DND-41 (cell line): Measurements from ENCODE around the gene ENO3.

ENCODE experiments used
- ATAC-seq: fragments of 200-7000 bp; cut with Tn5 transposase; 3 replicates; pipeline ENCODE4 v1.9.1; 2021; ENCODE audit warnings: low read depth; ENCODE audit not compliant: insufficient read depth
- DNase-seq: peaks from one replicate; pipeline ENCODE4 v3.0.0-alpha.2; 2020
- H2AFZ ChIP-seq: 2 replicates; pipeline ENCODE4 v1.6.0; 2012; ENCODE audit warnings: low read depth, low read length
- H3K27ac ChIP-seq: 2 replicates; pipeline ENCODE4 v1.5.1; 2012; ENCODE audit warnings: low read length, inconsistent platforms
- H3K27me3 ChIP-seq: fragments of 200-600 bp; sonication (generic); 2 replicates; pipeline ENCODE4 v1.6.0; 2012; ENCODE audit warnings: low read length, mild to moderate bottlenecking, inconsistent platforms; ENCODE audit not compliant: insufficient read depth, poor library complexity
- H3K36me3 ChIP-seq: 2 replicates; pipeline ENCODE4 v1.5.1; 2012; ENCODE audit warnings: low read length, inconsistent platforms; ENCODE audit not compliant: insufficient read depth
- H3K4me1 ChIP-seq: 2 replicates; pipeline ENCODE4 v1.5.1; 2012; ENCODE audit warnings: mild to moderate bottlenecking, low read length; ENCODE audit not compliant: insufficient read depth
- H3K4me2 ChIP-seq: 2 replicates; pipeline ENCODE4 v1.6.0; 2012; ENCODE audit warnings: mild to moderate bottlenecking, moderate library complexity, low read length, inconsistent platforms; ENCODE audit not compliant: insufficient read depth
- H3K4me3 ChIP-seq, 2 experiments: fragments of 200-600 bp in 1 of 2; shearing (Covaris generic) in 1 of 2; 2 replicates each; pipeline ENCODE4 v1.5.1; 2012 to 2016; ENCODE audit warnings: inconsistent platforms in 2 of 2, low read length in 2 of 2, mild to moderate bottlenecking in 2 of 2, low read depth in 1 of 2, moderate library complexity in 1 of 2
- H3K79me2 ChIP-seq: 2 replicates; pipeline ENCODE4 v1.6.0; 2012; ENCODE audit warnings: low read length, inconsistent platforms; ENCODE audit not compliant: insufficient read depth
- H3K9ac ChIP-seq: 2 replicates; pipeline ENCODE4 v1.6.0; 2012; ENCODE audit warnings: low read depth, mild to moderate bottlenecking, inconsistent platforms, low read length, moderate library complexity
- H3K9me3 ChIP-seq: 2 replicates; pipeline ENCODE4 v1.5.1; 2012; ENCODE audit warnings: low read length, moderate library complexity, mild to moderate bottlenecking, inconsistent platforms; ENCODE audit not compliant: insufficient read depth, severe bottlenecking
- H4K20me1 ChIP-seq: 2 replicates; pipeline ENCODE4 v1.6.0; 2012; ENCODE audit warnings: low read length; ENCODE audit not compliant: insufficient read depth
- CTCF ChIP-seq: IDR thresholded peaks from 2 replicates; pipeline ENCODE4 v1.5.1; 2012; ENCODE audit warnings: borderline replicate concordance, low read length, moderate library complexity, mild to moderate bottlenecking; ENCODE audit not compliant: poor library complexity, severe bottlenecking; ENCODE audit errors: extremely low read depth
- EZH2 ChIP-seq: IDR thresholded peaks from 3 replicates; pipeline ENCODE4 v1.6.1; 2012; ENCODE audit warnings: borderline replicate concordance, low read depth, mild to moderate bottlenecking, moderate library complexity, low read length, inconsistent platforms; ENCODE audit not compliant: severe bottlenecking

Gene ENO3

GRCh38 chr17:4946312-4946976 is 4.5 kb upstream of the ENO3 start:
- peak overlapping the region; percentile 98 for H3K9ac ChIP-seq
- peaks cover 80% of the 10 kb centered on the region for H3K79me2 ChIP-seq
- ATAC-seq (no peak), DNase-seq (no peak)
- peaks cover 66% of the 10 kb centered on the region for H3K36me3 ChIP-seq
- peak overlapping the region; percentile 97 for H3K27ac ChIP-seq
- TF ChIP-seq EZH2 (no peak), CTCF (no peak)
- no peaks in the 10 kb centered on the region for H3K27me3 ChIP-seq
- H3K4me3 ChIP-seq: peak overlapping the region; percentile 72 to 91; a peak in 3 of 4 replicates
- peaks cover 53% of the 10 kb centered on the region for H4K20me1 ChIP-seq
- H3K9me3 ChIP-seq: no peaks in the 10 kb centered on the region
- H2AFZ ChIP-seq: no peak overlapping the region
- H3K4me2 ChIP-seq: peak overlapping the region; percentile 97
- peaks cover 78% of the 10 kb centered on the region for H3K4me1 ChIP-seq

GRCh38 chr17:4947010-4947410 is 3.9 kb upstream of the ENO3 start:
- Histone ChIP-seq H3K4me2 (peak overlapping the region; percentile 97), H3K27me3 (no peaks in the 10 kb centered on the region), H3K9ac (peak overlapping the region; percentile 98), H2AFZ (no peak overlapping the region), H4K20me1 (peaks cover 51% of the 10 kb centered on the region), H3K27ac (peak overlapping the region; percentile 97), H3K36me3 (peaks cover 61% of the 10 kb centered on the region), H3K9me3 (no peaks in the 10 kb centered on the region), H3K4me3 (peak overlapping the region; percentile 72 to 91; a peak in 3 of 4 replicates), H3K79me2 (peaks cover 74% of the 10 kb centered on the region), H3K4me1 (peaks cover 74% of the 10 kb centered on the region)
- no peak for ATAC-seq
- TF ChIP-seq CTCF (no peak), EZH2 (no peak)
- no peak for DNase-seq

- ATAC-seq (peak; percentile 38), DNase-seq (peak; percentile 81)
- peaks cover 68% of the 10 kb centered on the region for H3K79me2 ChIP-seq
- TF ChIP-seq EZH2: no peak
- TF ChIP-seq CTCF: no peak
- peak overlapping the region; percentile 40; the same call in 1 of the 2 replicates for H2AFZ ChIP-seq
- no peaks in the 10 kb centered on the region for H3K27me3 ChIP-seq
- H3K9ac ChIP-seq: peak overlapping the region; percentile 98
- peak overlapping the region; percentile 97 for H3K4me2 ChIP-seq
- no peaks in the 10 kb centered on the region for H3K9me3 ChIP-seq
- peak overlapping the region; percentile 72 to 91 for H3K4me3 ChIP-seq
- peaks cover 55% of the 10 kb centered on the region for H3K36me3 ChIP-seq
- peaks cover 68% of the 10 kb centered on the region for H3K4me1 ChIP-seq
- peaks cover 46% of the 10 kb centered on the region for H4K20me1 ChIP-seq
- peak overlapping the region; percentile 97 for H3K27ac ChIP-seq
These were observed 3.3 kb upstream of the ENO3 start for GRCh38 chr17:4947411-4948165.
